Mammary epithelial cell (primary cell): ENCODE measurements around the gene RYR2.

ENCODE experiments used
- CTCF ChIP-seq, 2 donors: IDR thresholded peaks in 1 of 2; conservative IDR thresholded peaks in 1 of 2; 2 replicates each; pipeline ENCODE4 v1.5.1; 2011 to 2012; ENCODE audit warnings: inconsistent platforms in 2 of 2, low read length in 2 of 2, mild to moderate bottlenecking in 2 of 2, control low read depth in 1 of 2, low read depth in 1 of 2; ENCODE audit not compliant: insufficient read depth in 1 of 2; ENCODE audit errors: extremely low read depth in 1 of 2
- EZH2 ChIP-seq: IDR thresholded peaks from 2 replicates; pipeline ENCODE4 v1.6.1; 2012; ENCODE audit warnings: low read length, inconsistent platforms, borderline replicate concordance

- no peak for TF ChIP-seq CTCF (conservative IDR thresholded peaks at IDR 0.05 in 1 of 2, IDR thresholded peaks at IDR 0.05 in 1 of 2; ENCODE audit: extremely low read depth in 1 of 2, insufficient read depth in 1 of 2, low read depth in 1 of 2, low read length in 2 of 2)
- no peak for TF ChIP-seq EZH2
Observed at GRCh38 chr1:237817277-237817676, 775.3 kb downstream of the RYR2 start.
